ENCODE results near the gene SKOR1. TPM values are rescaled to one million over a fixed set of nuclear protein-coding genes. Genes with fewer than 3 reads are reported as not detected.

SKOR1 gene
- total and polyA plus RNA-seq, 10 of the 15 experiments (the other 5 are each of a cell fraction or from before 2014, with no cell fraction given), result 0.04 to 0.36 (median 0.10) TPM; not detected in 4

GRCh38 chr15:67815036-67815592 lies 10.2 kb upstream of the SKOR1 start:
- Histone ChIP-seq H3K79me2 (ENCODE audit: control insufficient read depth, insufficient read depth, low read length) (no peaks in the 10 kb centered on the region), H3K4me2 (ENCODE audit: control insufficient read depth, insufficient read depth) (no peak overlapping the region), H3K4me1 (ENCODE audit: control insufficient read depth, insufficient read depth, low read length) (no peaks in the 10 kb centered on the region), H3K27me3 (replicated peaks in 1 of 2; ENCODE audit: control insufficient read depth in 2 of 2, insufficient read depth in 2 of 2, low read length in 1 of 2) (peaks cover 0 to 7% of the 10 kb centered on the region in 2 experiments; a peak in 2 of 4 replicates), H3K9me3 (replicated peaks; ENCODE audit: control insufficient read depth, insufficient read depth, low read length) (no peaks in the 10 kb centered on the region; the same call in 2 of the 3 replicates), H3K4me3 (no peak overlapping the region), H2AFZ (ENCODE audit: control insufficient read depth, low read depth, low read length) (no peak overlapping the region), H3K9ac (ENCODE audit: control insufficient read depth, insufficient read depth, low read length) (no peak overlapping the region), H3K27ac (ENCODE audit: control insufficient read depth, insufficient read depth) (no peak overlapping the region), H3K36me3 (ENCODE audit: control insufficient read depth in 2 of 2, insufficient read depth in 2 of 2, low read length in 1 of 2) (no peaks in the 10 kb centered on the region), H4K20me1 (ENCODE audit: control insufficient read depth, insufficient read depth) (no peaks in the 10 kb centered on the region)
- ChIA-PET SMC1A (ENCODE audit: uncharacterized antibody, unreplicated experiment) (no interaction called here), RAD21 (ENCODE audit: unreplicated experiment) (interaction anchor here (0.9 kb wide), 1 partner anchor 358 kb away, joined by 4 read pairs; no protein-coding TSS in a partner anchor), POLR2A (no interaction called here), CTCF (interaction anchor here (0.8 to 1.3 kb wide), 3 partner anchors 17 to 358 kb away, joined by 3 to 4 read pairs (median 3); no protein-coding TSS in a partner anchor)
- in situ Hi-C loops (cut with MboI) (no loop called here), intact Hi-C loops (cut with micrococcal nuclease; ENCODE audit: unreplicated experiment) (no loop called here)
- FAIRE-seq (no peak), ATAC-seq (no peak), DNase-seq (ENCODE audit: low read depth, low spot score) (no peak)
- TF ChIP-seq EGR1 (IDR thresholded peaks at IDR 0.05; ENCODE audit: borderline replicate concordance in 1 of 2, low read depth in 2 of 2, low read length in 2 of 2) (no peak), ETV6 (conservative IDR thresholded peaks at IDR 0.05 in 1 of 2, IDR thresholded peaks at IDR 0.05 in 1 of 2; ENCODE audit: borderline replicate concordance in 1 of 2, low read depth in 1 of 2) (no peak), SMAD5 (IDR thresholded peaks at IDR 0.05; ENCODE audit: low read depth) (no peak), SUZ12 (IDR thresholded peaks at IDR 0.05; ENCODE audit: unreplicated experiment) (no peak), PML (IDR thresholded peaks at IDR 0.05; ENCODE audit: low read length) (no peak), POLR2A (IDR thresholded peaks at IDR 0.05; ENCODE audit: low read depth, low read length) (no peak), CHD2 (IDR thresholded peaks at IDR 0.05; ENCODE audit: borderline replicate concordance, low read depth, low read length) (no peak), HDAC2 (IDR thresholded peaks at IDR 0.05) (no peak), POU2F2 (IDR thresholded peaks at IDR 0.05; ENCODE audit: borderline replicate concordance, low read depth, low read length) (no peak), ZBED1 (IDR thresholded peaks at IDR 0.05; ENCODE audit: borderline replicate concordance) (no peak)
- TF ChIP-seq, protein P1, sequence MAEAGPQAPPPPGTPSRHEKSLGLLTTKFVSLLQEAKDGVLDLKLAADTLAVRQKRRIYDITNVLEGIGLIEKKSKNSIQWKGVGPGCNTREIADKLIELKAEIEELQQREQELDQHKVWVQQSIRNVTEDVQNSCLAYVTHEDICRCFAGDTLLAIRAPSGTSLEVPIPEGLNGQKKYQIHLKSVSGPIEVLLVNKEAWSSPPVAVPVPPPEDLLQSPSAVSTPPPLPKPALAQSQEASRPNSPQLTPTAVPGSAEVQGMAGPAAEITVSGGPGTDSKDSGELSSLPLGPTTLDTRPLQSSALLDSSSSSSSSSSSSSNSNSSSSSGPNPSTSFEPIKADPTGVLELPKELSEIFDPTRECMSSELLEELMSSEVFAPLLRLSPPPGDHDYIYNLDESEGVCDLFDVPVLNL (IDR thresholded peaks at IDR 0.05; ENCODE audit: low read depth, low read length), result no peak
- TF ChIP-seq, protein P2, sequence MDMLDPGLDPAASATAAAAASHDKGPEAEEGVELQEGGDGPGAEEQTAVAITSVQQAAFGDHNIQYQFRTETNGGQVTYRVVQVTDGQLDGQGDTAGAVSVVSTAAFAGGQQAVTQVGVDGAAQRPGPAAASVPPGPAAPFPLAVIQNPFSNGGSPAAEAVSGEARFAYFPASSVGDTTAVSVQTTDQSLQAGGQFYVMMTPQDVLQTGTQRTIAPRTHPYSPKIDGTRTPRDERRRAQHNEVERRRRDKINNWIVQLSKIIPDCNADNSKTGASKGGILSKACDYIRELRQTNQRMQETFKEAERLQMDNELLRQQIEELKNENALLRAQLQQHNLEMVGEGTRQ (IDR thresholded peaks at IDR 0.05; ENCODE audit: borderline replicate concordance, low read depth, low read length), result no peak
- 74% methylated on average over 5 of the region's 5 CpGs for WGBS (ENCODE audit: insufficient coverage, insufficient replicate concordance, low lambda C conversion rate, missing lambda C conversion rate)
- no TSS peak for BruUV-seq (replicated peaks)

All from GM12878 (cell line).